Measurements from ENCODE around the gene SOCS6.
"Not testable (repeated sequence)": the region's sequence is repeated elsewhere in the genome, so short reads cannot be mapped to it uniquely, and the experiment has no call there.

The SOCS6 gene

DNA sequence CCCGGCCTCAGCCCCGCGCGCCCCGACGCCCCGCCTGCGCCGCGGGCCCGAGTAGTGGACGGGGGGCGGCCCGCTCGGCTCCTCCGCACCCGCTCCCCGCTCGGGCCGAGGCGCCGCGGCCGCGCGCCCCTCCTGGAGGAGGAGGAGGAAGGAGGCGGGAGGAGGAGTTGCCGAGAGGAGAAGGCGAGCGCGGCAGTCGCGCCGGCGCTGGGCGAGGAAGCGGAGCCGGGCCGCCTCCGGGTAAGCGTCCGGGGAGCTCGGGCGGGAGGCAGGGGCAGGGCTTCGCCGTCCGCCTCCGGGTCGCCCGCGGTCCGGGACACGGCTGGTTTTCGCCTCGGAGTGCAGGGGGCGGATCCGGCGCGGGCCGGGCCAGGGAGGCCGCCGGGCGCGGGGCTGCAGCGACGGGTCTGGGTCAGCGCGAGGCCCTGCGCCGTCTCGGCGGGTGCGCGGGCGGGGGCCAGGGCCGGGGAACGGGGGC lies at the start of gene SOCS6:
Gene SOCS6 (plus strand): TSS at position 195 of the 478 bp plus-strand sequence. CDS start 35,624 bp downstream, outside the sequence.
- peak in 1 of 2 experiments; percentile 34 for DNase-seq

GRCh38 chr18:70243131-70243929 lies 45.5 kb upstream of the SOCS6 start:
- no peak for DNase-seq

GRCh38 chr18:70246061-70246466 lies 42.8 kb upstream of the SOCS6 start:
- DNase-seq: no peak

DNA sequence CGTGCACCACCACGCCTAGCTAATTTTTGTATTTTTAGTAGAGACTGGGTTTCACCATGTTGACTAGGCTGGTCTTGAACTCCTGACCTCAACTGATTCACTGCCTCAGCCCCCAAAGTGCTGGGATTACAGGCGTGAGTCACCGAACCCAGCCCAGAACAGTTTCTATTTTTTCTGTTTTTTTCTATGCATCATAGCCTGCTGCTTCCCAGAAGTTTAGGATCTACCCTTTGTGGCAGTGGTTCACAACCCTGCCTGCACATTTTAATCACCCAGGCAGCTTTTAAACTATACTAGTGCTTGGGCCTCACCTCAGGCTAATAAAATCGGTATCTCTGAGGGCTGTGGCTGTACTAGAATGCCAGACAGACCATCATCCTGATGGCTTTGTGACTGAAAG lies 39.7 kb upstream of the SOCS6 start:
- DNase-seq: no peak

- DNase-seq: not testable (repeated sequence)
Observed at GRCh38 chr18:70249861-70250260, 39.0 kb upstream of the SOCS6 start.

DNA sequence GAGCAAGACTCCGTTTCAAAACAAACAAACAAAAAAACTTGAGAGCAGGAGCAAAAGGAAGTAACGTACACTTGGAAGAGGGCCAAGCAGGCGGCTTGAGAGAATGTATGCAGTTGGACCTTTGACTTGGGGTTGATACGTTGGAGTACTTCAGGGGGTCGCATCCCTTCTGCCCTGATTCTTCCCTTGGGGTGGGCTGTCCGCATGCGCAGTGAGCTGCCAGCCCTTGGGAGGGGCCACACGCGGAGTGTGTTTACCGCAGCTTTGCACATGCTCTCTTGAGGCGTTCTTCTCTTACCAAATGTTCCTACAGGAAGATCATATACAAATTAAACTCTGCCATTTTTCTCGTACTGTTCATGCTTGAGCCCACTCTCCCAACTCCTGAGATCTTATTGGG lies 38.1 kb upstream of the SOCS6 start:
- DNase-seq: no peak

GRCh38 chr18:70256184-70256583 lies 32.7 kb upstream of the SOCS6 start:
- DNase-seq: no peak

GRCh38 chr18:70256994-70257393 lies 31.9 kb upstream of the SOCS6 start:
- DNase-seq: no peak

DNA sequence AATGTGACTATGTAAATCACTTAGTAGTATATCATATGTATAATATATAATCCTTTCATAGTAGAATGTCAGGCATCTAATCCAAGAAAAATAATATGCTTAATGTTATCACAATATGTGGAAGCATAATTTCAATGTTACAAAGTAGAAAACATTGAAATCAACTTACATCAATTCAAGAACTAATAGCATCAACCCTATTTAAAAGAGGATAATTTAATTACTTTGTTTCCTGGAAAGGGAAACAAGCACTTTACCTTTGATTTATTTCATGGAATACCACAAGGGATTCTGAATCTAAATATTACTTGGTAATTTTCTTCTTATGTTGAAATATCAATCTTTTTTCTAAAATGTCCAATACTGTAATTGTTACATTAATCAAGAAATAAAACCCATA lies 30.6 kb upstream of the SOCS6 start:
- DNase-seq: no peak

- no peak for DNase-seq
Observed at GRCh38 chr18:70260683-70261082, 28.2 kb upstream of the SOCS6 start.

- DNase-seq: no peak
Observed at GRCh38 chr18:70261141-70261788, 27.6 kb upstream of the SOCS6 start.

DNA sequence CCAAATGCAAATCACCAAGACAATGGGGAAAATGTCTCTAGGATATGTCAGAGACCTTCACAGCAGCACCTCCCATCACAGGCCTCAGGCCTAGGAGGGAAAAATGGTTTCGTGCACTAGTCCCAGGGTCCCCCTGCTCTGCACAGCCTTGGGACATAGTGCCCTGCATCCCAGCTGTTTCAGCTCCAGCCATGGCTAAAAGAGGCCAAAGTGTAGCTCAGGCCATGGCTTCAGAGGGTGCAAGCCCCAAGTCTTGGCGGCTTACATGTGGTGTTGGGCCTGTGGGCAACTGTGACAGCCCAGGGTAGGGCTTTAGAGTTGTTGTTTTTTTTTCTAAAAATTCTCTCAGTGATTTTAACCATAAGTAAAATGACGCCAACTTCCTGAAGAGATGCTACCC lies 25.5 kb upstream of the SOCS6 start:
- no peak for DNase-seq

DNA sequence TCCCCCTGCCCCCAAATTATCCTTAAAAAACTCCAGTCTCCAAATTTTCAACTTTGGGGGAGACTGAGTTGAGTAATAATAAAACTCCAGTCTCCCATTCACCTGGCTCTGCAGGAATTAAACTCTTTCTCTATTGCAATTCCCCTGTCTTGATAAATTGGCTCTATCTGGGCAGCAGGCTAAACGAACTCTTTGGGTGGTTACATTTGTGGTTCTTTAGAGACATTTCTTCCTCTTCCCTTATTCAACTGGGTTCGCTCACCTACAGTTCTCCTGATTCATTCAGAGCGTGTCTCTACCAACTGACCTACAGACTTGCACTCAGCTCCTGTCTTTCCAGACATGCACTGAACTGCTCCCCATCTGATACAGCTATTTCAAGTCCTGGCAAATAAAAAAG lies 17.1 kb upstream of the SOCS6 start:
- no peak for DNase-seq

GRCh38 chr18:70273021-70273420 lies 15.8 kb upstream of the SOCS6 start:
- no peak for DNase-seq

- DNase-seq: no peak
Observed at GRCh38 chr18:70276416-70277191, 12.2 kb upstream of the SOCS6 start.

GRCh38 chr18:70279470-70279869 lies 9.4 kb upstream of the SOCS6 start:
- DNase-seq: no peak

DNA sequence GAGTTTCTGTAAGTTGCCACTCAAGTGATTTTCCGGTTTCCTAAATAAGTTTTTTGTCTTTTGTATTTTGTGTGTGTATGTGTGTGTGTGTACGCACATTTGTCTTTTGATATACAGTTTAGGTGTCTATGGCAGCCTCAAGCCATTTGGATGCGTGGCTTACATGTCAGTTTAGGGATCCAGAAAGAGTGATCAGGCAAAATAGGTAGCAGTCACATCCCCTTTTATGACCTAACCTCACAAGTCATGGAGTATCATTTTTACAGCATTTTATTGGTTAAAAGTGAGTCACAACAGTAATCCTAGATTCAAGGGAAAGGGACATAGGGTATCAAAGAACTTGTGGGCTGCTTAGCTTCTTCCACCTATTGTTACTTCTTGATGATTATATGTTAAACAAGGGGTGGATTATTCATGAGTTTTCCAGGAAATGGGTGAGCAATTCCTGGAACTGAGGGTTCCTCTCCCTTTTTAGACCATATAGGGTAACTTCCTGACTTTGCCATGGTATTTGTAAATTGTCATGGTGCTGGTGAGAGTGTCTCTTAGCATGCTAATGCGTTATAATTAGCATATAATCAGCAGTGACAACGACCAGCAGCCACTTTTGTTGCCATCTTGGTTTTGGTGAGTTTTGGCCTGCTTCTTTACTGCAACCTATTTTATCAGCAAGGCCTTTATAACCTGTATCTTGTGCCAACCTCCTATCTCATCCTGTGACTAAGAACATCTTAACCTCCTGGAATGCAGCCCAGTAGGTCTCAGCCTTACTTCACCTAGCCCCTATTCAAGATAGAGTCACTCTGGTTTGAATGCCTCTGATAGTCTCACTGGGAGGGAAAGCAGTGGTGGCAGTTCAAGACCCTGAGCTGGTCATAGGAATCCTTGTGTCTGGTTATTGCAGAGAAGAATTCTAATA lies 8.6 kb upstream of the SOCS6 start:
- DNase-seq: peak in 1 of 2 experiments; percentile 27

GRCh38 chr18:70284976-70285620 lies 3.7 kb upstream of the SOCS6 start:
- DNase-seq: no peak

GRCh38 chr18:70287731-70288130 lies 1.1 kb upstream of the SOCS6 start:
- no peak for DNase-seq

- DNase-seq: peak in 1 of 2 experiments; percentile 9
Observed at GRCh38 chr18:70288171-70288850, 534 bp upstream of the SOCS6 start.
